Chondrocyte (in vitro differentiated cells): ENCODE measurements around the gene PRKCH. TPM values are rescaled to one million over a fixed set of nuclear protein-coding genes. Genes with fewer than 3 reads are reported as not detected.

Source experiments
- DNase-seq: peaks from one replicate; pipeline ENCODE4 v3.0.0; 2021; ENCODE audit warnings: mixed read lengths, low spot score
- H3K27ac Mint-ChIP-seq: one replicate; pipeline ENCODE4 v1.8.0; 2021; ENCODE audit warnings: mild to moderate bottlenecking, moderate library complexity, mixed read lengths; ENCODE audit not compliant: unreplicated experiment
- H3K27me3 Mint-ChIP-seq: 2 replicates; pipeline ENCODE4 v1.8.0; 2021; ENCODE audit warnings: low read depth, mixed read lengths
- H3K36me3 Mint-ChIP-seq: 2 replicates; pipeline ENCODE4 v1.8.0; 2021; ENCODE audit warnings: low read depth, mixed read lengths
- H3K4me1 Mint-ChIP-seq: 2 replicates; pipeline ENCODE4 v1.8.0; 2021; ENCODE audit warnings: low read depth, mild to moderate bottlenecking, mixed read lengths
- H3K4me3 Mint-ChIP-seq: one replicate; pipeline ENCODE4 v1.8.0; 2021; ENCODE audit warnings: mild to moderate bottlenecking, moderate library complexity, mixed read lengths; ENCODE audit not compliant: unreplicated experiment
- H3K9me3 Mint-ChIP-seq: 2 replicates; pipeline ENCODE4 v1.8.0; 2021; ENCODE audit warnings: low read depth, mixed read lengths
- total RNA-seq: library from RNA; stranded (reverse); gene quantifications from 3 replicates; pipeline ENCODE4 v1.2.1, GENCODE V29; 2021
- TF ChIP-seq, protein P1 (sequence below): fragments of 200-600 bp; sonication (generic); IDR thresholded peaks from 2 replicates; pipeline ENCODE4 v1.5.0; 2021; ENCODE audit warnings: antibody characterized with exemption, mild to moderate bottlenecking, moderate library complexity

Gene PRKCH
- total RNA-seq, 1 donor from 2014 or later = 9.7 TPM

DNA sequence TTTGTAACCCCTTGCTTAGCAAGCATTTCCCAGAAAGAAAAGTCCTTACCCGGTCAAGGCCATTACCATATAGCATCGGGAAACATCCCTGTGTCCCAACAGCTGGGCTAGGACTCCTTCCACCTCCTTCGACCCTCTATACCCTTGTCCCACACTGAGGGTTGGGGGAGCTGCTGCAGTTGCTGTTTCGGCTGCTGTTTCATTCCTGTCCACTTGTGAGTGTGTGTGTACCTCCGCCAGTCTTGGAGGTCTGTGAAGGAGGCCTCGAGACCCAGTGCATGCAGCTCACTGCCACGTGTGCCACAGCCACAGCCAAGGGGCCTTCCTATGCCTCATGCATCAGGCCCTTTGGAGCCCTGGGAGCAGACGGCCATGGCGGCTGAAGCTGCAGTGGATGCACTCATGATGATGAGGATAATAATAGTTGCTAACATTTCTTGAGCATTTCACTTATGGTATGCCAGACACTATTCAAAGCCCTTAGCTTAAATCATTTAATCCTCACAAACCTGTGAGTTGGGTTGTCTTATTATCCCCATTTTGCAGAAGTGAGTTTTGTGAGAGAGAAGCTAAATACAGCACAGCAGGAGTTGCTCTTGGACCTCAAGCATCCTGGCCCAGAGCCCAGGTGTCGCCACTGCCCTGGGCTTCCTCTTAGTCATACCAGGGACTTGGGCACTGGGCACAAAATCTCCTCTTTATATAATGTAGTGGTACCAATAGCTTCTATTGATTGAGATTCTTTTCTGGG lies 156.5 kb downstream of the PRKCH start:
- TF ChIP-seq, protein P1, sequence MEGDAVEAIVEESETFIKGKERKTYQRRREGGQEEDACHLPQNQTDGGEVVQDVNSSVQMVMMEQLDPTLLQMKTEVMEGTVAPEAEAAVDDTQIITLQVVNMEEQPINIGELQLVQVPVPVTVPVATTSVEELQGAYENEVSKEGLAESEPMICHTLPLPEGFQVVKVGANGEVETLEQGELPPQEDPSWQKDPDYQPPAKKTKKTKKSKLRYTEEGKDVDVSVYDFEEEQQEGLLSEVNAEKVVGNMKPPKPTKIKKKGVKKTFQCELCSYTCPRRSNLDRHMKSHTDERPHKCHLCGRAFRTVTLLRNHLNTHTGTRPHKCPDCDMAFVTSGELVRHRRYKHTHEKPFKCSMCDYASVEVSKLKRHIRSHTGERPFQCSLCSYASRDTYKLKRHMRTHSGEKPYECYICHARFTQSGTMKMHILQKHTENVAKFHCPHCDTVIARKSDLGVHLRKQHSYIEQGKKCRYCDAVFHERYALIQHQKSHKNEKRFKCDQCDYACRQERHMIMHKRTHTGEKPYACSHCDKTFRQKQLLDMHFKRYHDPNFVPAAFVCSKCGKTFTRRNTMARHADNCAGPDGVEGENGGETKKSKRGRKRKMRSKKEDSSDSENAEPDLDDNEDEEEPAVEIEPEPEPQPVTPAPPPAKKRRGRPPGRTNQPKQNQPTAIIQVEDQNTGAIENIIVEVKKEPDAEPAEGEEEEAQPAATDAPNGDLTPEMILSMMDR = no peak
- Mint-ChIP-seq H3K4me1 (peaks cover 59% of the 10 kb centered on the region), H3K9me3 (no peaks in the 10 kb centered on the region), H3K27ac (peak overlapping the region; percentile 91), H3K4me3 (no peak overlapping the region), H3K36me3 (no peaks in the 10 kb centered on the region), H3K27me3 (no peaks in the 10 kb centered on the region)
- no peak for DNase-seq

GRCh38 chr14:61478971-61479473 lies 157.6 kb downstream of the PRKCH start:
- Mint-ChIP-seq H3K4me3 (no peak overlapping the region), H3K36me3 (no peaks in the 10 kb centered on the region), H3K9me3 (no peaks in the 10 kb centered on the region), H3K27ac (no peak overlapping the region), H3K27me3 (no peaks in the 10 kb centered on the region), H3K4me1 (peaks cover 49% of the 10 kb centered on the region)
- TF ChIP-seq, protein P1 = no peak
- no peak for DNase-seq

- Mint-ChIP-seq H3K36me3 (no peaks in the 10 kb centered on the region), H3K9me3 (no peaks in the 10 kb centered on the region), H3K4me1 (peaks cover 42% of the 10 kb centered on the region), H3K4me3 (no peak overlapping the region), H3K27me3 (no peaks in the 10 kb centered on the region), H3K27ac (no peak overlapping the region)
- TF ChIP-seq, protein P1 = no peak
- DNase-seq = no peak
Measured at GRCh38 chr14:61479746-61480502, 158.5 kb downstream of the PRKCH start.

GRCh38 chr14:61480704-61481285 lies 159.4 kb downstream of the PRKCH start:
- H3K27ac Mint-ChIP-seq = no peak overlapping the region

More at GRCh38 chr14:61480704-61481285, 159.4 kb downstream of the PRKCH start:
- TF ChIP-seq, protein P1 = no peak
- H3K36me3 Mint-ChIP-seq = no peaks in the 10 kb centered on the region
- H3K9me3 Mint-ChIP-seq = no peaks in the 10 kb centered on the region
- H3K27me3 Mint-ChIP-seq = no peaks in the 10 kb centered on the region
- DNase-seq = no peak
- H3K4me3 Mint-ChIP-seq = no peak overlapping the region
- H3K4me1 Mint-ChIP-seq = peaks cover 36% of the 10 kb centered on the region
